AG20443 (cell line): ENCODE results near the gene DGKG.
A peak's percentile ranks its signal among the peaks of the same experiment; 100 is the strongest.

Experiments
- DNase-seq: peaks from one replicate; pipeline ENCODE4 v3.0.0; 2012; ENCODE audit warnings: low spot score, mixed read lengths

Gene DGKG

DNA sequence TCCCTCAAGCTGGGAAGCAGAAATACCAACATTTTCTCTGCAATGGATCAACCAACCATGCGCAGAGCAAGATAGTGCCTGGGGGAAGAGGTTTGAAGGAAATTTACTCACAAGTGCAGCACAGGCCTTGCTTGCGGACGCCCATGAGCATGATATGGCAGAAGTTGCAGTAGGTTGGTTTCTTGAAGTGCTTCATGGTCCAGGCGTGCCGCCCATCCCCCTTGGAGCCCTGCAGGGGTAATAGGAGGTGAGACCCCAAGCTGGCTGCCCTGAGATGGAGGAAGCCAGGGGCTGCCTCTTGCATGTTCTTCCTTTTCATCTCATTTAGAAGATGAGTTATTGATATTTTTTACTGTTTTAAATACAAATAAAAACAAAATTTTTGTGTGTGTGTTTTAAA lies 86.6 kb downstream of the DGKG start:
- no peak for DNase-seq

- DNase-seq = no peak
These were observed 88.4 kb downstream of the DGKG start for GRCh38 chr3:186273586-186273985.

GRCh38 chr3:186270701-186271100 lies 91.3 kb downstream of the DGKG start:
- no peak for DNase-seq

GRCh38 chr3:186268616-186269448 lies 93.2 kb downstream of the DGKG start:
- peak; percentile 39 for DNase-seq

DNA sequence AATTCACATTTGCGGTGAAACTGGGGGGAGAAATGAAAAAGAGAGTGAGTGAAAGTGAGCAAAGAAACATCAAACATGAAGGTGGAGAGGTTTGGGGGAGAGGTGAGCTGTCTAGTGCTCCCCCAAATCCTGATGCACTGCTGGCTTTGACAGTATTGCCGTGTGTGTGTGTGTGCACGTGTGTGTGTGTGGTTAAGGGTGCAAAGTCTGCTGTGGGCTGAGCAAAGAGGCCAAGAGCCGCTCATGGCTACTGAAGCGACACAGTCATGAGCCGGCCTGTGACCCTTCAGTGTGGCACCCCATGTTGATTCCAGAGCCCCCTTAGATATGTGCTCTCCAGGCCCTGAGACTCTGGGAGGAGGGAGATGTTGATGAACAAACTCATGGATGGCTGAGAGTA lies 94.3 kb downstream of the DGKG start:
- no peak for DNase-seq

GRCh38 chr3:186264608-186265400 lies 97.2 kb downstream of the DGKG start:
- DNase-seq = no peak

- DNase-seq = no peak
These were observed 100.4 kb downstream of the DGKG start for GRCh38 chr3:186261638-186262037.

DNA sequence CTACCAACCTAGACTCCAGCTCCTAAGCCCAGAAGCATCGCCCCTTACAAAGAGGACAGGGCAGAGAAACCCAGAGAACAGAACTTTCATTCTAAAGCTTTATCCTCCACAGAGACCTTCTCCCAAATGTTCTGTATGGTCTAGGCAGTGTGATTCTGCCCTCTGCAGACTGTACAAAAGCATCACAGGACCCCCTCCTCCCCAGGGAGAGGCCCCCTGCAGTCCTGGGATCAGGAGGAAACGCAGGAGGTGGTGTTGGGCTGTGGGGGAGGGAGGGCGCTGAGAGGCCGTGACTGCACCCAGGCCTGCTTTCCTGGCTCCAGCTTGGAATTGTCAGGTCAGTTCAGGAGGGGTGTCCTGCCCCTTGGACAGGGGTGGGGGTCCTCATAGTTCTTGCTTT lies 101.3 kb downstream of the DGKG start:
- no peak for DNase-seq

DNA sequence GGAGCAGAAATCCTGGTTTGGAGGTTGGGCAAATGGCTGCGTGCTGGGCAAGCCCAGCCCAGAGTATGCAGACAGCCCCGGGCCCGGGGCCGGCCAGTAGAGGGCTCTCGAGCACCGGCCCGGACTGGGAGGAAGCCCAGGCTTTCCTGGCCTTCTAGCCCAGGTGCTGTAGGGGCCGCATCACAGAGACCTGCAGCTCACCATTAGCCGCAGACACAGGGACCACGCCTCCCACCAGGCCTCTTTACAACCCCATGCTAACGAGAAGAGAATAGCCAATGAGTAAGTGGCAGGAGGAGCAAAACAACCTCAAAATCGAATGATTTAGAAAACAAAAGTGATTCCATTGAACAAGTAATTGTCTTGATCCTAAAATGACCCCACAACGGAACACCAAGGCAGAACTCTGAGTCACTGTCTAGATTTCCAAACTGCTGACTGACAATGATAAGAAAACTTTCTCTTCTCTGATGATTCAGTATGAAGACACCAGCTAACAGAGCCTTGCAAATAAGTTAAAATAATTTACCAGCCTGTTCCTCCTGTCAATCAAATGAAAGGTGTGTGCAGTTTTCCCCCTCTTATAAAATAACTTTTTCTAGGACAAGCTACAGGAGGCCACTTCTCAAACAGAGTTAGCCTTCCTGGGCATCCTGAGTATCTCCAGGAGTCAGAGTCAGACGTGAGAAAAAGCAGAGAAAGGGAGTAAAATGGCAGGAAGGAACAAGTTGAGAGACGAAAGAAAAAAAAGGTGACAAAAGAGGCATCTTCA lies 102.2 kb downstream of the DGKG start:
- peak; percentile 70 for DNase-seq

GRCh38 chr3:186258968-186259367 lies 103.1 kb downstream of the DGKG start:
- no peak for DNase-seq

GRCh38 chr3:186257866-186258265 lies 104.2 kb downstream of the DGKG start:
- no peak for DNase-seq

DNA sequence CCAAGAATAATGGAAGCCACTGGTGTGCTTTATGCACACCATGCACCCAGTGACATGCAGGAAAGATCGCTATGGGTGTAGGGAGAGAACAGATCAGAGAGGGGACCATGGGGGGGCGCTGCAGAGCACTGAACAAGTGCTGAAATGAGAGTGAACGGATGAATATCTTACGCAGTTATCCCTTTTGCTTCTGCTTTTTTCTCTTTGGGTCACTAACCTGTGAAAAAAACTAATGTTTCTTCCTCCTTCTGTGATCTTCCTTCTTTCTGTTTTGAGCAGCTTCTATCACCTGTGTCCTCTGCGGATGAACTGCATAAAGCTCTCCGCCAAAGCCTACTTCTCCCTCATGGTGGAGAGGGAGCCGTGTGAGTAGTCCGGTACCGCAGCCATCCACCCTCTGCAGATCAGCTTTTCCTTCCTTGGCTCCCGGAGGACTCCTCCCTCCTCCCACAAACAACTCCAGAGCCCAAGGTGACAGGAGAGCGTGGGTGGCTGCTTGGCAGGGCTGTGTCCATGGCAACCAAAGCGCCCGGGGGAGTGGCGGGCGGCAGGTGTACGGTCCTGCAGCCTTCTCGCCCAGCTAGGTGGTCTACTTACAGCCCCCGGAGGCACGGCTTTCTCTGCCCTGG lies 106.2 kb downstream of the DGKG start:
- no peak for DNase-seq

DNA sequence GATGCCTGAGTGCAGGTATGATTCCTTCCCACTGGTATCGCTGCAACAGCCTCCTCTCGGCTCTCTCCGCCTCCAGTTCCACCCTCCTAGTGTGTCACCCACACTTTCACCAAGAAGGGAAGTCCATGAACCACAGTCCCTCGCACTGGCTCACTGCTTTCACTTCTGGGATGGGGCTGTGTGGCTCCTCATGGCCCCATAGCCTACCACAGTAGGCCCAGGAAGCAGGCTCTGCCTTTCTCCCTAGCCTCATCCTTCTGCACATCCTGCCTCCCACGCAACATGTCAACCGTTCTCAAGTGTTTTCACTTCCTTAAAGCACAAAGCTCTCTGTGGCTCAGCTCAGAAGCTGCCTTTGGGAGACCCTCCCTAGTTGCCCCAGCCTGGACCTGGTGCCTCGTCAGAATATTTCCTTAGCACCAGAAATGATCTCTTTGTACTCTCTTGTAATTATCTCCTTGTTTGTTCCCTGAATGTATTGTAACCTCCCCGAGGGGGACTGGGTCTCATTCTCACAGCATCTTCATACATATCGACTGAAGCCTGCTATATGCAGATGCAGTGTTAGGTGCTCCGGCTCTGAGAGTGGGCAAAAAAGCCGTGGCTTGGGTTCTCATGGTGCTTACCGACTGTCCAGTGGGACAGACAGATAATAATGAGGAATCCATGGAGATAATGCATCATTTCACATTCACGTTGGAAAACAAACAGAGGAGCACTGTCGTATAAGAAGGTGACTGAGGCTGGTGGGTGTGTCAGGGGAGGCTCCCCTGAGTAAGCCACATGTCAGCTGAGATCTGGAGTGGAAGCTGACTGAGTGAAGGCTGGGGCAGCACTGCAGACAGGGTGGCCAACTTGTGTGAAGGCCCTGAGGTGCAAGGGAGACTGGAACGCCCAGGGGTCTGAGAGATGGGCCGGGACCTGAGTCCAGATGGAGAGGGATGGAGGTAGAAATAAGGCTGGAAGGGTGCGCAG lies 107.1 kb downstream of the DGKG start:
- no peak for DNase-seq

GRCh38 chr3:186251948-186252619 lies 110.0 kb downstream of the DGKG start:
- DNase-seq = no peak

DNA sequence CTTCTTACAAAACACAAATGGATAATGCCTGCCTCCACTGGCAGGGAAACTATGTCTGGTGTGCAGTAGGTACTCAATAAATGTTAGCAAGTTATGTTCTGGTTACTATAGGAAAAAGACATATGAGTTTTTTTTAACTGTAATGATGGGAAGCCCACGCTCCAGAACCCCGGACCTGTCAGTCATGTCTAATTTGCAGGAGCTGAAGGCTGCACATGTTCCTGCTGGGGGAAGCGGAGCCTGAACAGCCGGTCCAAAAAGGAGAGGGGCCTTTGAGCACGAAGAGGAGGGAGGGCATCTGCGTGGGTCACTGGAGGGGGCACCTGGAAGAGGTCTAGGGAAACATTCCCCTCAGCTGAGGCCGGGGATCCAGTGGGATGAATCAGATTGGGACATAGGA lies 113.2 kb downstream of the DGKG start:
- no peak for DNase-seq

GRCh38 chr3:186247821-186248814 lies 113.9 kb downstream of the DGKG start:
- DNase-seq = no peak

GRCh38 chr3:186246941-186247340 lies 115.1 kb downstream of the DGKG start:
- DNase-seq = no peak

- DNase-seq = no peak
These were observed 118.0 kb downstream of the DGKG start for GRCh38 chr3:186244016-186244415.
